Measurements from ENCODE around the gene CAMTA1.

The CAMTA1 gene

GRCh38 chr1:6959491-6959890 lies 174.2 kb downstream of the CAMTA1 start:
- H4K12ac ChIP-seq (ENCODE audit: low read depth, low read length), result no peak overlapping the region
- H3K79me1 ChIP-seq (ENCODE audit: low read length), result no peaks in the 10 kb centered on the region
- peaks cover 4% of the 10 kb centered on the region for H3K9me3 ChIP-seq (ENCODE audit: insufficient read depth, low read depth, low read length)
- H3K4ac ChIP-seq (ENCODE audit: low read depth, low read length), result no peak overlapping the region
- H2AFZ ChIP-seq (ENCODE audit: insufficient read depth, low read length, poor library complexity), result no peak overlapping the region
- no peak overlapping the region for H3K23ac ChIP-seq (ENCODE audit: low read length)
- no peaks in the 10 kb centered on the region for H3K36me3 ChIP-seq (ENCODE audit: control insufficient read depth in 1 of 2, insufficient read depth in 2 of 2, low read length in 2 of 2)
- H3K14ac ChIP-seq (ENCODE audit: low read length), result no peak overlapping the region
- H3K4me2 ChIP-seq (ENCODE audit: low read length), result no peak overlapping the region
- H2BK5ac ChIP-seq (ENCODE audit: low read depth, low read length, poor library complexity), result no peak overlapping the region
- H4K8ac ChIP-seq (ENCODE audit: low read depth, low read length), result no peak overlapping the region
- H2BK120ac ChIP-seq (ENCODE audit: insufficient read depth, low read length, poor library complexity), result no peak overlapping the region
- H3K4me3 ChIP-seq (ENCODE audit: low read depth, low read length), result no peak overlapping the region
- no peak overlapping the region for H4K91ac ChIP-seq (ENCODE audit: low read depth, low read length)
- WGBS (ENCODE audit: extremely low coverage, insufficient coverage, insufficient read length), result no CpG with 5 or more reads among the region's 8 CpGs
- no peaks in the 10 kb centered on the region for H3K27me3 ChIP-seq (ENCODE audit: insufficient read depth, low read length)
- no peak overlapping the region for H2BK12ac ChIP-seq (ENCODE audit: low read length)
- no peak overlapping the region for H3K18ac ChIP-seq (ENCODE audit: low read length)
- H3K27ac ChIP-seq (ENCODE audit: low read depth, low read length), result no peak overlapping the region
- DNase-seq, result peak in 1 of 2 donors; percentile 9
- H3K4me1 ChIP-seq (ENCODE audit: control insufficient read depth in 1 of 2, insufficient read depth in 2 of 2, low read length in 2 of 2), result peaks cover 2 to 5% of the 10 kb centered on the region in 2 experiments
- H2AK5ac ChIP-seq (ENCODE audit: low read length), result no peak overlapping the region
- H3K79me2 ChIP-seq (ENCODE audit: control insufficient read depth, insufficient read depth, low read length, poor library complexity), result no peaks in the 10 kb centered on the region
- no peak overlapping the region for H3K9ac ChIP-seq (ENCODE audit: low read length)

- Histone ChIP-seq H2AFZ (ENCODE audit: insufficient read depth, low read length, poor library complexity) (no peak overlapping the region), H4K91ac (ENCODE audit: low read depth, low read length) (no peak overlapping the region), H3K14ac (ENCODE audit: low read length) (no peak overlapping the region), H4K12ac (ENCODE audit: low read depth, low read length) (no peak overlapping the region), H3K23ac (ENCODE audit: low read length) (no peak overlapping the region), H3K79me2 (ENCODE audit: control insufficient read depth, insufficient read depth, low read length, poor library complexity) (no peaks in the 10 kb centered on the region), H2AK5ac (ENCODE audit: low read length) (no peak overlapping the region), H3K18ac (ENCODE audit: low read length) (no peak overlapping the region), H2BK120ac (ENCODE audit: insufficient read depth, low read length, poor library complexity) (no peak overlapping the region), H3K36me3 (ENCODE audit: control insufficient read depth in 1 of 2, insufficient read depth in 2 of 2, low read length in 2 of 2) (no peaks in the 10 kb centered on the region), H3K79me1 (ENCODE audit: low read length) (no peaks in the 10 kb centered on the region), H3K27me3 (ENCODE audit: insufficient read depth, low read length) (no peaks in the 10 kb centered on the region), H3K4me3 (ENCODE audit: low read depth, low read length) (no peak overlapping the region), H2BK5ac (ENCODE audit: low read depth, low read length, poor library complexity) (no peak overlapping the region), H2BK12ac (ENCODE audit: low read length) (no peak overlapping the region), H3K9me3 (ENCODE audit: insufficient read depth, low read depth, low read length) (peaks cover 4% of the 10 kb centered on the region), H3K4me1 (ENCODE audit: control insufficient read depth in 1 of 2, insufficient read depth in 2 of 2, low read length in 2 of 2) (peaks cover 2 to 5% of the 10 kb centered on the region in 2 experiments), H3K4me2 (ENCODE audit: low read length) (no peak overlapping the region), H4K8ac (ENCODE audit: low read depth, low read length) (no peak overlapping the region), H3K27ac (ENCODE audit: low read depth, low read length) (no peak overlapping the region), H3K4ac (ENCODE audit: low read depth, low read length) (no peak overlapping the region), H3K9ac (ENCODE audit: low read length) (no peak overlapping the region)
- WGBS (ENCODE audit: extremely low coverage, insufficient coverage, insufficient read length), result no CpG with 5 or more reads among the region's 12 CpGs
- no peak for DNase-seq
Measured at GRCh38 chr1:6960291-6960811, 175.1 kb downstream of the CAMTA1 start.

DNA sequence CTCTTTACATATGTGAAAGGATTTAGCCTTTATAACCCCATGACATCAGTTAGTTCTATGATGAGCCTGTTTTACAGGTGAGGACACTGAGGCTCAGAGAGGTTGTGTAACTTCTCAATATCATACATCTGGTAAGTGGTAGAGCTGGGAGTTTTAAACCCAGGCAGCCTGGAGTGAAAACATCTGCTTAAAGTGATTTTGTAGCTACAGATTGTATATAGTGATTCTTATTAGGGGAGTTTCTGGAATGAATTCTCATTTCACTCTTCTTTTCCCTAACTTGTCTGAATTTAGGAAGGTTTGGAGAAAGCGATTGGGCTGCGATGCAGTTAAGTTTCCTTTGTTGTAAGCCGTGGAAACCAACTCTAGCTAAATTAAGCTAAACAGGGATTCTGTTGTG lies 175.6 kb downstream of the CAMTA1 start:
- Histone ChIP-seq H3K14ac (ENCODE audit: low read length) (no peak overlapping the region), H2BK12ac (ENCODE audit: low read length) (no peak overlapping the region), H2BK5ac (ENCODE audit: low read depth, low read length, poor library complexity) (no peak overlapping the region), H2AK5ac (ENCODE audit: low read length) (no peak overlapping the region), H4K8ac (ENCODE audit: low read depth, low read length) (no peak overlapping the region), H3K18ac (ENCODE audit: low read length) (no peak overlapping the region), H3K9ac (ENCODE audit: low read length) (no peak overlapping the region), H3K27ac (ENCODE audit: low read depth, low read length) (no peak overlapping the region), H3K4me1 (ENCODE audit: control insufficient read depth in 1 of 2, insufficient read depth in 2 of 2, low read length in 2 of 2) (peaks cover 2 to 5% of the 10 kb centered on the region in 2 experiments), H3K79me1 (ENCODE audit: low read length) (no peaks in the 10 kb centered on the region), H4K12ac (ENCODE audit: low read depth, low read length) (no peak overlapping the region), H3K4ac (ENCODE audit: low read depth, low read length) (no peak overlapping the region), H3K23ac (ENCODE audit: low read length) (no peak overlapping the region), H3K4me3 (ENCODE audit: low read depth, low read length) (no peak overlapping the region), H2AFZ (ENCODE audit: insufficient read depth, low read length, poor library complexity) (no peak overlapping the region), H2BK120ac (ENCODE audit: insufficient read depth, low read length, poor library complexity) (no peak overlapping the region), H3K36me3 (ENCODE audit: control insufficient read depth in 1 of 2, insufficient read depth in 2 of 2, low read length in 2 of 2) (no peaks in the 10 kb centered on the region), H4K91ac (ENCODE audit: low read depth, low read length) (no peak overlapping the region), H3K4me2 (ENCODE audit: low read length) (no peak overlapping the region), H3K9me3 (ENCODE audit: insufficient read depth, low read depth, low read length) (peaks cover 4% of the 10 kb centered on the region), H3K27me3 (ENCODE audit: insufficient read depth, low read length) (no peaks in the 10 kb centered on the region), H3K79me2 (ENCODE audit: control insufficient read depth, insufficient read depth, low read length, poor library complexity) (no peaks in the 10 kb centered on the region)
- no CpG with 5 or more reads among the region's 3 CpGs for WGBS (ENCODE audit: extremely low coverage, insufficient coverage, insufficient read length)
- no peak for DNase-seq

- Histone ChIP-seq H3K14ac (ENCODE audit: low read length) (no peak overlapping the region), H3K9me3 (ENCODE audit: insufficient read depth, low read depth, low read length) (peaks cover 4% of the 10 kb centered on the region), H3K4ac (ENCODE audit: low read depth, low read length) (no peak overlapping the region), H3K79me2 (ENCODE audit: control insufficient read depth, insufficient read depth, low read length, poor library complexity) (no peaks in the 10 kb centered on the region), H3K4me2 (ENCODE audit: low read length) (no peak overlapping the region), H3K36me3 (ENCODE audit: control insufficient read depth in 1 of 2, insufficient read depth in 2 of 2, low read length in 2 of 2) (no peaks in the 10 kb centered on the region), H2AFZ (ENCODE audit: insufficient read depth, low read length, poor library complexity) (no peak overlapping the region), H3K18ac (ENCODE audit: low read length) (no peak overlapping the region), H2BK5ac (ENCODE audit: low read depth, low read length, poor library complexity) (no peak overlapping the region), H3K27me3 (ENCODE audit: insufficient read depth, low read length) (no peaks in the 10 kb centered on the region), H2BK120ac (ENCODE audit: insufficient read depth, low read length, poor library complexity) (no peak overlapping the region), H4K8ac (ENCODE audit: low read depth, low read length) (no peak overlapping the region), H4K12ac (ENCODE audit: low read depth, low read length) (no peak overlapping the region), H3K27ac (ENCODE audit: low read depth, low read length) (no peak overlapping the region), H2AK5ac (ENCODE audit: low read length) (no peak overlapping the region), H3K4me3 (ENCODE audit: low read depth, low read length) (no peak overlapping the region), H3K4me1 (ENCODE audit: control insufficient read depth in 1 of 2, insufficient read depth in 2 of 2, low read length in 2 of 2) (peaks cover 2 to 5% of the 10 kb centered on the region in 2 experiments), H4K91ac (ENCODE audit: low read depth, low read length) (no peak overlapping the region), H3K9ac (ENCODE audit: low read length) (no peak overlapping the region), H2BK12ac (ENCODE audit: low read length) (no peak overlapping the region), H3K23ac (ENCODE audit: low read length) (no peak overlapping the region), H3K79me1 (ENCODE audit: low read length) (no peaks in the 10 kb centered on the region)
- DNase-seq, result no peak
- WGBS (ENCODE audit: extremely low coverage, insufficient coverage, insufficient read length), result no CpG with 5 or more reads among the region's 13 CpGs
Measured at GRCh38 chr1:6961289-6961688, 176.0 kb downstream of the CAMTA1 start.
